Measurements from ENCODE around the gene NONO. TPM values are rescaled to one million over a fixed set of nuclear protein-coding genes. Genes with fewer than 3 reads are reported as not detected.
"Not testable (repeated sequence)": the region's sequence is repeated elsewhere in the genome, so short reads cannot be mapped to it uniquely, and the experiment has no call there.

The NONO gene
- total RNA-seq, 1 donor, result 462 TPM

GRCh38 chrX:71349867-71350266 lies 66.4 kb downstream of the NONO start:
- DNase-seq (ENCODE audit: low read depth); H3K4me3 ChIP-seq (ENCODE audit: low read depth, low read length): not testable (repeated sequence)
- TF ChIP-seq CTCF (IDR thresholded peaks at IDR 0.05; ENCODE audit: insufficient read depth, low read depth, low read length), result peak; percentile 15

Other genes starting within 250 kb of the NONO start
- 61.5 and 73.4 TPM in 2 replicates for gene SNX12, start 215.3 kb upstream of the NONO start, total RNA-seq
- 4.3 and 4.5 TPM in 2 replicates for gene FOXO4, start 187.8 kb upstream of the NONO start, total RNA-seq
- gene CXorf65, start 176.9 kb upstream of the NONO start, total RNA-seq, result not detected in 2 replicates
- gene IL2RG, start 172.1 kb upstream of the NONO start, total RNA-seq, result not detected in 2 replicates
- 31.5 and 34.5 TPM in 2 replicates for gene MED12, start 165.0 kb upstream of the NONO start, total RNA-seq
- 0.32 and 0.43 TPM in 2 replicates for gene NLGN3, start 138.8 kb upstream of the NONO start, total RNA-seq
- gene GJB1, start 60.4 kb upstream of the NONO start, total RNA-seq, result not detected in 2 replicates
- gene ZMYM3, start 29.5 kb upstream of the NONO start, total RNA-seq, result 22.9 and 28.5 TPM in 2 replicates
- 3.5 and 6.5 TPM in 2 replicates for gene ITGB1BP2, start 18.1 kb downstream of the NONO start, total RNA-seq
- gene TAF1, start 82.7 kb downstream of the NONO start, total RNA-seq, result 27.1 and 37.6 TPM in 2 replicates
- 124 and 159 TPM in 2 replicates for gene OGT, start 249.5 kb downstream of the NONO start, total RNA-seq

Measured in fibroblast of villous mesenchyme (primary cell).